Muscle of arm (tissue), 12 donors: ENCODE results near the gene KIAA0319L. TPM values are rescaled to one million over a fixed set of nuclear protein-coding genes. Genes with fewer than 3 reads are reported as not detected.
"Not testable (repeated sequence)": the region's sequence is repeated elsewhere in the genome, so short reads cannot be mapped to it uniquely, and the experiment has no call there.

Experiments
- DNase-seq: peaks from one replicate; pipeline ENCODE4 v3.0.0-alpha.2; 2013
- polyA plus RNA-seq, 12 donors: library from polyadenylated mRNA; unstranded; fragments of 120-200 nt; gene quantifications; one replicate each; pipeline ENCODE4 v1.2.1, GENCODE V29; 2013; ENCODE audit not compliant: insufficient read length in 12 of 12

KIAA0319L gene
- polyA plus RNA-seq, 12 donors, result 29.4 to 175 (median 41.0) TPM

DNA sequence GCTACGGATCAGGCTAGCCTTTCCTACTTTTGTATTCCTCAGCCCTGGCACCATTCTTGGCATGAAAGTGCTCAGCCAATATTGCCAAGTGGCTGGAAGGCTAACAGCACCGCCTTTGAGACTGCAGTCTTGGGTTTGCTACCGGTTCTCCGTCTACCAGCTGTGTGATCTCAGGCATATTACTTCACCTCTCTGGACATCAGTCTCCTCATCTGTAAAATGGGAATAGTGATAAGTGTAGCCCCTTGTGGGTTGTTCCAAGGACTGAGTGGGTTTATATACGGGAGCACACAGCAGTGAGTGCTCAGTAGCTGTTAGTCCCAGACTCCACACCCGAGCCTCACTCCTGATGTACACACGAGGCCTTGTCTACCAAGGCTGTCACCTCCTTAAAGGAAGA is 29.6 kb upstream of the KIAA0319L start:
- DNase-seq, result no peak

DNA sequence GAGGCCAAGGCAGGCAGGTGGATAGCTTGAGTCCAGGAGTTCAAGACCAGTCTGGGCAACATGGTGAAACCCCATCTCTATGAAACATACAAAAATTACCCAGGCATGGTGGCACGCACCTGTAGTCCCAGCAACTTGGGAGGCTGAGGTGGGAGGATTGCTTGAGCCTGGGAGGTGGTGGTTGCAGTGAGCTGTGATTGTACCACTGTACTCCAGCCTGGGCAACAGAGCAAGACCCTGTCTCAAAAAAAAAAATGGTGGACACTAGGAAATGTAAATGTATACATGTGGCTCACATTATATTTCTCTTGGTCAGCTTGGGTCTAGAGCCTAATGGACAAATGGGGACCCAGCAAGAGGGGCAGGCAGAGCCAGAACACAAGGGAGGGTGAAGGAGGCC is 28.6 kb upstream of the KIAA0319L start:
- not testable (repeated sequence) for DNase-seq

DNA sequence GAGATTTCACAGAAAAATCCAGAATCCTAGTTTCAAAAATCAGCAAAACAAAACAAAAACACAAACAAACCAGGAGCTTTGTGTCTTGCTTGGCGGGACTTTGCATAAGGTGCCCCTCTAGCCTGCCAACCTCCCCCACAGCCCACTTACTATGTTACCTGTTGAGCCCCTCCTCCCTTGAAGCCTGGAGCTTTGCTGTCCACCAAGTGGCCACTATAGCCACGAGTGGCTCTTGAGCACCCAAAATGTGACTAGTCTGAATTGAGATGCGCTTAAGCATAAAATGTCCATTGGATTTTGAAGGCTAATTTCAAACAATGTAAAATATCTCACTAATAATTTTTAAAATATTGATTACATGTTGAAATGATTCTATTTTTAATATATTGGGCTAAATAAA is 28.1 kb upstream of the KIAA0319L start:
- no peak for DNase-seq

DNA sequence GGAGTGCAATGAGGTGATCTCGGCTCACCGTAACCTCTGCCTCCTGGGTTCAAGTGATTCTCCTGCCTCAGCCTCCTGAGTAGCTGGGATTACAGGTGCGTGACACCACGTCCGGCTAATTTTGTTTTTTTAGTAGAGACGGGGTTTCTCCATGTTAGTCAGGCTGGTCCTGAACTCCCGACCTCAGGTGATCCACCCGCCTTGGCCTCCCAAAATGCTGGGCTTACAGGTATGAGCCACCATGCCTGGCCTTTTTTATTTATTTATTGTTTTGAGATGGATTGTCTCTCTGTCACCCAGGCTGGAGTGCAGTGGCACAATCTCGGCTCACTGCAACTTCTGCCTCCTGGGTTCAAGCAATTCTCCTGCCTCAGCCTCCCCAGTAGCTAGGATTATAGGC is 24.4 kb upstream of the KIAA0319L start:
- DNase-seq, result not testable (repeated sequence)

DNA sequence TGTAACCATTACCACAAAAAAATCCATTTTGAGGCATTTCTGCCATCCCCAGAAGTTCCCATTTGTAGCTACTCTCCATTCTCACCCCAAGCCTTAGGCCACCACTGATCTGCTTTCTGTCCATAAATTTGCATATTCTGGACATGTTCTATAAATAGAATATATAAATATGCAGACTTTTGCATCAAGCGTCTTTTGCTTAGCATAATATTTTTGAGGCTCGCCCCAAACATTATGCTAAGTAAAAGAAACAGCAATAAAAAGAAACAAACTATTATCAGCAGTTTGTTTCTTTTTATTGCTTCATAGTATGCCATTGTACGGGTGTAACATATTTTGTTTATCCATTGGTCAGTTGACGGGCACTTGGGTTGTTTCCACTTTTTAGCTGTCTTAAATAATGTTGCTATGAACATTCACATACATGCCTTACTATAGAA is 23.8 kb upstream of the KIAA0319L start:
- no peak for DNase-seq

DNA sequence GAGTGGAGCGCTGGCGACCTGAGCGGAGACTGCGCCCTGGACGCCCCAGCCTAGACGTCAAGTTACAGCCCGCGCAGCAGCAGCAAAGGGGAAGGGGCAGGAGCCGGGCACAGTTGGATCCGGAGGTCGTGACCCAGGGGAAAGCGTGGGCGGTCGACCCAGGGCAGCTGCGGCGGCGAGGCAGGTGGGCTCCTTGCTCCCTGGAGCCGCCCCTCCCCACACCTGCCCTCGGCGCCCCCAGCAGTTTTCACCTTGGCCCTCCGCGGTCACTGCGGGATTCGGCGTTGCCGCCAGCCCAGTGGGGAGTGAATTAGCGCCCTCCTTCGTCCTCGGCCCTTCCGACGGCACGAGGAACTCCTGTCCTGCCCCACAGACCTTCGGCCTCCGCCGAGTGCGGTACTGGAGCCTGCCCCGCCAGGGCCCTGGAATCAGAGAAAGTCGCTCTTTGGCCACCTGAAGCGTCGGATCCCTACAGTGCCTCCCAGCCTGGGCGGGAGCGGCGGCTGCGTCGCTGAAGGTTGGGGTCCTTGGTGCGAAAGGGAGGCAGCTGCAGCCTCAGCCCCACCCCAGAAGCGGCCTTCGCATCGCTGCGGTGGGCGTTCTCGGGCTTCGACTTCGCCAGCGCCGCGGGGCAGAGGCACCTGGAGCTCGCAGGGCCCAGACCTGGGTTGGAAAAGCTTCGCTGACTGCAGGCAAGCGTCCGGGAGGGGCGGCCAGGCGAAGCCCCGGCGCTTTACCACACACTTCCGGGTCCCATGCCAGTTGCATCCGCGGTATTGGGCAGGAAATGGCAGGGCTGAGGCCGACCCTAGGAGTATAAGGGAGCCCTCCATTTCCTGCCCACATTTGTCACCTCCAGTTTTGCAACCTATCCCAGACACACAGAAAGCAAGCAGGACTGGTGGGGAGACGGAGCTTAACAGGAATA is 20.1 kb upstream of the KIAA0319L start:
- no peak for DNase-seq

DNA sequence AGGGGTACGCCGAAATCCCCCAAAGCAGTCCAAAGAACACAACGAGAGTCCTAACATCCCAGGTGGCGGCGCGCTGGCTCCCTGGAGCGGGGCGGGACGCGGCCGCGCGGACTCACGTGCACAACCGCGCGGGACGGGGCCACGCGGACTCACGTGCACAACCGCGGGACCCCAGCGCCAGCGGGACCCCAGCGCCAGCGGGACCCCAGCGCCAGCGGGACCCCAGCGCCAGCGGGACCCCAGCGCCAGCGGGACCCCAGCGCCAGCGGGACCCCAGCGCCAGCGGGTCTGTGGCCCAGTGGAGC is 19.5 kb upstream of the KIAA0319L start:
- DNase-seq, result not testable (repeated sequence)

DNA sequence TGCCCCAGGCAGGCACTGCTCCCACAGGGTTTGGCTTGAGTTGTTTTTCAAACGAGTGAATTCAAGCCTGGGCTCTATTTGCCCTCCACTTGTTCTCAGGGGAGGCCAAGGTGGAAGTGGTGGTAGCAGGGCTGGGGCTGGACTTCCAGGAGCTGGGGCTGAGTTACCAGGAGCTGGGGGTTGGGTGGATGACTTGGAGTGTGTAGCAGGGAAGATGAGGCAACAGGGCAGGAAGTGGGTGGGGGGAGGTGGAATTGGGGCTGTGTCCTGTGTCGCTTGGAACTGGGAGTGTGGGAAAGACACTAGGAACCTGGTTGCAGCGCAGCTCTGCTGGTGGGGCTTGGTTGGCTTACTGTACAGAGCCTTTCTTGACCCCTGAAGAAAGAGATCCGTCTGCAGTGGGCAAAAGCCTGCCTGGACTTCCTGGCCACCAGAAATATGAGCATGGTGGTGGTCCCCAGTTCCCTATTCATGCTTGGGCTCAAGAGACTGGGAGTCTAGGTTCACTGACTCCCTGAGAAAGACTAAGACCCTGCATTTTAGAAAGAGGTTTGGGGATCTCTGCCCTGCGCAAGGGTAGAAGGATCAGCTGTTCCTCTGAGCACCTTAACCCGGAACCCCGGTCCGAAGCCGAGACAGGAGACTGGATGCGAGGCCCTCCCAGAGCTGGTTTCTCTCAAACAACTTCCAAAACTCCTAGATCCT is 19.0 kb upstream of the KIAA0319L start:
- no peak for DNase-seq

DNA sequence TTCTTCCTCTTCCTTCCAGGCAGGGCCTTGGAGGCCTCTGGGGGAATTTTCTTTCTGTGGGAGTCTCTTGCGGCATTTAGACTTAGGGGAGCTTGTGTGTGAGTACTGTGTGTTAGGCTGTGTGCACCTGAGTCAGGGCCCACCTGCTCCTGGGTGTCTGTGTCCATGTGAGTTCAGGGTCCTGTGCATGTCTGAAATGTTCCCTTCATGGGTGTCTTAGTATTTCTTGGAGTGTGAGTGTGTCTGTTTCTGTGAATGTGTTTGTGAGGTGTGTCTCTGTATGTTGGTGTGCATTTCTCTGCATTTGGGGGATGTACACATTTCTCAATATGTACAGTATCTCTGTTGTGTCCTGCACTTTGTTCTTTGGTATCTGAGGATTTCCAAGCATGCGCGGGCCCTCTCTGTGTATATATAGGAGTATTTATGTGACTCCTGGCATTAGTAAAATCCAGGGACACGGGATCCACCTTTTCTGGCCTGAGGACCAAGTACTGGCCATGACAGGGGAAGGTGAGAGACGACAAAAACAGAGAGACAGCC is 18.3 kb upstream of the KIAA0319L start:
- DNase-seq, result no peak

DNA sequence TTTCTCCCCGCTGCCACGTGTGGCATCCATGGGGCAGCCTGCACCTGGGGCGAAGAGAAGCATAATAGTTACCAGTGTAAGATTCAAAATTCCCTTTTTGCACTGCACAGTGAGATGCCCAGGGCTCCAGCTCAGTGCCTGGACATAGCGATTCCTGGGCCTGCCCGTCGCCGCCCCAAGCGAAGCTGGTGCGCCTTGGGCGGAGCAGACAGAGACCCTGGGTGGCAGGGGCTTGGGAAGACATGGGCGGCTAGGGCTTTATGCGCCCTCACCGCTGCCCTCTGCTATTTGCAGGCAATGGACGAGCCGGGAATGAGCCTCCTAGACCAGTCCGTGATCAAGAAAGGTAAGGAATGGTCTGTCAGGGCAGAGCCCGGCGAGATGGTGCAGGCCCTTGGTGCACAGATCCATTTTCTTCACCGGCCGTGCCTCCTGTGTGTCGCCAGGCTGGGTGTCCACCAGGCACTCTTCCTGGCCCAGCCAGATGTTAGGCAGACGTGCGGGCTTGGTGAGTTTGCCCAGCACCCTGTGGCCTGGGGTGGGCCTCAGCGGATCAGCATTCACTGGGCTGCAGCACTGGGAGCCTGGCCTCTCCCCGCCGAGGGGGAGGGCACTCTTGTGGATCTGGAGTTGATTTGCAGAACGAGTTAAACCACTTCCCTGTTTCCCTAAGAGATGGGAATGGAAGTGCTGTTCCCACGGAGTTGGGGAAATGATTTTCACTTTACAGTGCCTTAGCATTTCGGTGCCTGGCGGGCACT is 17.6 kb upstream of the KIAA0319L start:
- DNase-seq, result no peak

DNA sequence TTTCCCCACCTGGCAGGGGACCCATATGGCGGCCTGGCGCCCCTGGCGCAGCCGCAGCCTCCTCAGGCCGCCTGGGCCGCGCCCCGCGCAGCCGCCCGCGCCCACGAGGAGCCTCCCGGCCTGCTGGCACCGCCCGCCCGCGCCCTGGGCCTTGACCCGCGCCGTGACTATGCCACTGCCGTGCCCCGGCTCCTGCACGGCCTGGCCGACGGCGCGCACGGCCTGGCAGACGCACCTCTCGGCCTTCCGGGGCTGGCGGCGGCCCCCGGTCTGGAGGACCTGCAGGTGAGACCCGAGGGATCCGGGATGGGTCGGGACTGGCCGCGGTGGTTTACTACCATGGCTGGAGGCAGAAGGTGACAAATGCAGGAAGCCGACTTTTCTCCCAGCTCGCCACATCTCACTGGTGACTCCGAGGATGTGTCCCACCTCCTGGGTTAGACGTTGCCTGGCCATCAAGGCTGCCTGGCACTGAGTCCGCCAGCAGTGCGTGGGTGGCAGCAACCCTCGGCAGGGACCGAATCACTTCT is 17.0 kb upstream of the KIAA0319L start:
- no peak for DNase-seq

DNA sequence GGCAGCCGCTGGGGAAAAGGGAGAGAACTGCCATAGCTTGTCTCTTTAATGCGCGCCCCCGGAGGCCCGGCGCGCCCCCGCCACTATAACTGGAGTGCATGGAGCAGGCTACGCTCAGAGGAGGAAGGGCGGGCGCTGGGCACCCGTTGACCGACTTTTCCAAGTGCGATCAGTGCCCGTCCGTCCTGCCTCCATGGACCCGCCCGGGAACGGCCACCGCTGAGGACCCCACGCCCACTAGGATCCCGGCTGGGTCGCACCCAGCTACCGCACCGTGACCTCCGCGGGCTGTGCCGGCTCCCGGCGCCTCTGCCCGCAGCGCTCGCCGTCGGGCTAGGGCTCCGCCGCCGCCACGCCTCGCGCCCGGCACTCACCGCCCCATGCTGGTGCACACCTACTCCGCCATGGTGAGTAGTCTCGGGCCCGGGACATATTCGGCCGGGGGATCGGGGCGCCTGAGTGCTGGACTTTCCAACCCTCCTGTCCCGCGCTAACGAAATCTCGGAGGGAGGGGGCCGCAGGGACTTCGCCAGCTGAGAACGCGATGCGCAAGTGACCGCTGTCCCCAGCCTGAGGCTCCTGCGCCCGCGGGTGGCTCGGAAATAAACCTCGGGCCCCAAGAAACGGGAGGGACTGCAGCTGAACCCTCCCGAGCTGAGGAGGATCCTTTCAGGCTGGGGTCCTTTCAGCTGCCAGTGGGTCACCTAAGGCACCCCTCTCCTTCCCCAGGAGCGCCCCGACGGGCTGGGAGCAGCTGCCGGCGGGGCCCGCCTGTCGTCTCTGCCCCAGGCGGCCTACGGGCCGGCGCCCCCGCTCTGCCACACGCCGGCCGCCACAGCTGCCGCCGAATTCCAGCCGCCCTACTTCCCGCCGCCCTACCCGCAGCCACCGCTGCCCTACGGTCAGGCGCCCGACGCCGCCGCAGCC is 16.3 kb upstream of the KIAA0319L start, which contains the start of gene TFAP2E:
Gene TFAP2E (plus strand): TSS at position 117 of the 927 bp plus-strand sequence. CDS start 264 bp downstream, at position 381.
- no peak for DNase-seq

DNA sequence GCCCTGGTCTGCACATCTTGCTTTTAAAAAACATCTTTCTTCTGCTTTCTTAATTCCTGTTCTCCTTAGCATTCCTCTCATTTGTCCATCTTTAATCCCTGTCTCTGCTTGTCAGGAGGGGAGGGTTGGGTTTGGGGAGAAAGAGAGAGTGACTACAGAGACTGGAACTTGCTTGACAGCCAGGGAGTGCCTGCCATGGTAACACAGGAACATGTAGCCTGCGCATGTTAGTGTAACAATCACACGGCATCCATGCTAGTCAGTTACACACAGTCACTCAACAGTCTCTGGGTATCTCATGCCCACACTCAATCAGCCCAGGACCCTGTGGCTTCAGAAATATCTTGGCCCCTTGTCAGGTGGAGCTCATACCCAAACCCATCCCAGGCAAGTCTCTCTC is 15.1 kb upstream of the KIAA0319L start:
- no peak for DNase-seq

DNA sequence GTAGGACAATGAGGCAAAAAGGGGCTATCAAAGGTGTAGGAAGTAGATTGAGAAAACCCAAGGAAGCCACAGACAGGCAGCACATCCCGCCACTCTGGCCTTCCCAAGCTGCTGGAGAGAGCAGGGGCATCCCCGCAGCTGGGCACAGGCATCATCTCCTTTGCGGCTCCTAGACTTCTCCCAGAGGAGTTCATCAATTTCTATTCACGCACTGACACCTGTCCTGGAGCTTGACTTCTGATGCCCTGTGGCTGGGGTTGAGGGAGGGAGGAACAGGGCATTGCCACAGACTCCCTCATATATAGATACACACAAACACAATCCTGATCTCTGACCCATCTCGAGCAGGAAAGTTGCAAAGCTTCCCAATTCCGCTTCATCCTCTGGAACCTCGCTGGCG is 14.1 kb upstream of the KIAA0319L start:
- DNase-seq, result no peak

DNA sequence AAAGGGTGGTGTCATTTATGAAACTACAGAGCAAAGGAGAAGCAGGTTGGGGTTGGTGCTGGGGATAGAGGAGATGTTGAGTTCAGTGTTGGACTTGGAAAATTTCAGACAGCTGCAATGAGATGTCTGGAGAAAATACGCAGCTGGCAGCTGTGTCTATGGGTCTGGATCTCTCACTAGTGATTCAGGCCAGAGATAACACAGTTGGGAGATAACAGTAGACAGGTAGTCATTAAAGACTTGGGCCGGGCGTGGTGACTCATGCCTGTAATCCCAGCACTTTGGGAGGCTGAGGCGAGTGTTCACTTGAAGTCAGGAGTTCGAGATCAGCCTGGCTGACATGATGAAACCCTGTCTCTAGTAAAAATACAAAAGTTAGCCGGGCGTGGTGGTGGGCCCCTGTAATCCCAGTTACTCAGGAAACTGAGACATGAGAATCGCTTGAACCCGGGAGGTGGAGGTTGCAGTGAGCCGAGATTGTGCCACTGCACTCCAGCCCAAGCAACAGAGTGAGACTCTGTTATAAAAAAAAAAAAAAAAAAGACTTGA is 13.5 kb upstream of the KIAA0319L start:
- DNase-seq, result no peak

DNA sequence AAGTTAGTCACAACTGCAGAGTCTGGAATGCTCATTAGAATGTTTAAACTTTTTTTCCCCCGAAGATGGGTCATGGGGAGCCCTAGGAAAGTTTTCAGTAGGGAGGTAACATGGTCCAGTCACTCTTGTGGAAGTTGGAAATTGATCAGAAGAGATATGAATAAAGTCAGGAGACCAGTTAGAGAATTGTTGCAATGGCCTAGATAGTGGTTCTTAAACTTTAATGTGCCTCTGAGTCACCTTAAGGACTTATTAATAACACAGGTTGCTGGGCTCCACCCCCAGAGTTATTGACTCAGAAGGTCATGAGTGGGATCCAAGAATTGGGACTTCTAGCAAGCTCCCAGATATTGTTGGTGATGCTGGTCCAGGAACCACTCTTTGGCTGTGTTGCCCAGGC is 12.7 kb upstream of the KIAA0319L start:
- DNase-seq, result no peak

DNA sequence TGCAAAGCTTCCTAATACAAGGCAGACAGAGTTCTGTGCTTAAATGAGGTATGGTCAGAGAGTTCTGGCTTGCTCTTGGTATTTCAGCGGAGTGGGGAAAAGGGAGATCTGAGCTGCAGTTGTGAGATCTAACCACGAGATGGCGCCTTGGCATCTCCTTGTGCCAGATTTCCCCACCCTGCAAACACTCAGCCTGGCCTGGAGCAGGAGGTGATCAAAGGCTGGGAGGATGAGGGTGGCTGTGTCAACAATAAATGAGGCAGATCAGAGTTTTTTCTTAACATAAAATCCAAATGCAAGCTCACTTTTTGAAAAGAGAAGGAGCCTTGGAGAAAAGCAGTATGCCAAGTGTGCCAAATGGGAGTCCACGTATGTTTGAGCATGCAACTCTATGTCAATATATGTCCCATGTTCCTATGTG is 11.8 kb upstream of the KIAA0319L start:
- peak; percentile 81 for DNase-seq

DNA sequence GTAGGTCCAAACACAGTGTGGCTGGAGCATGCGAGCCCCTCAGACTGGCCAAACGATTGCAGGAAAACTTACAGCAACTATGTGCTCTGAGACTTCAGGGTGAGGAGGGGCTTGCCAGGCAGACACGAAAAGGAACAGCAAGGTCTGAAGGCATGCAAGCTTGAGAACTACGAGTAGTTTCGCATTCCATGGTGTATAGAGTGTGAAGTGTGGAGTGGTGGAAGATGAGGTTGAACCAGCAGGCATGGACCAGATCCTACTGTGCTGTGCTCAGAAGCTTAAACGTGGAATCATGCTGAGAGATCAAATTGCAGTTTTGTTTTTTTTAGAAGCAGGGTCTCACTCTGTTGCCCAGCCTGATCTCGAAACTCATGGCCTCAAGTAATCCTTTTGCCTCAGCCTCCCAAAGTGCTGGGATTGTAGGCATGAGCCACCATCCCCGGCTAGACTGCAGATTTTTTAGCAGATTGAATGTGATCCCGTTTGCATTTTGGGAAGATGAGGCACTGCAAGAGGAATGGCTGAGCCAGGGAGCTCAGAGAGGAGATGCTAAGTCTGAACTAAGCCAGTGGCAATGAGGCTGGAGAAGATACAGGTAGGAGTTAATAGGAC is 10.8 kb upstream of the KIAA0319L start:
- DNase-seq, result no peak

DNA sequence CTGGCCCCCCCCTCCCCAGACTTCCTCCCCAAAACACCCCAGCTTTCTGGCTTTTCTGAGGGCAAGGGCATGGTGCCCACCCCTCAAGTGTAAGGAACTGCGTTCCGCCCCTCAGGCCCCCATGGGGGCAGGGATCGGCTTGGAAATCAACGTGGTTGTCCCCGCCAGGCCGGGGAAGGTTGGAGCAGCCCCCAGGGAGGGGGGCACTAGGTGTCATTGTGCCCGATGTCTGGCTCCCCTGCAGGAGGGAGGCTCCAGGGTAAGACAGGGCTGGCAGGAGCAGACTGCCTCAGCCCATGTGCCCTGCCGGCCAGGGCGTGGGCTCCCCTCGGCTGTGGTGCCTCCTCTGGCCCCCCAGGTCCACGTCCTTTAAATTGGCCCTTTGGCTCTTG is 8.5 kb upstream of the KIAA0319L start:
- DNase-seq, result no peak
